ENCODE data around the gene GTPBP6. TPM values are rescaled to one million over a fixed set of nuclear protein-coding genes. Genes with fewer than 3 reads are reported as not detected.
"Not testable (repeated sequence)": the region's sequence is repeated elsewhere in the genome, so short reads cannot be mapped to it uniquely, and the experiment has no call there.

Gene GTPBP6
- total RNA-seq, 4 donors from 2014 or later, result 35.3 to 53.5 (median 46.3) TPM

DNA sequence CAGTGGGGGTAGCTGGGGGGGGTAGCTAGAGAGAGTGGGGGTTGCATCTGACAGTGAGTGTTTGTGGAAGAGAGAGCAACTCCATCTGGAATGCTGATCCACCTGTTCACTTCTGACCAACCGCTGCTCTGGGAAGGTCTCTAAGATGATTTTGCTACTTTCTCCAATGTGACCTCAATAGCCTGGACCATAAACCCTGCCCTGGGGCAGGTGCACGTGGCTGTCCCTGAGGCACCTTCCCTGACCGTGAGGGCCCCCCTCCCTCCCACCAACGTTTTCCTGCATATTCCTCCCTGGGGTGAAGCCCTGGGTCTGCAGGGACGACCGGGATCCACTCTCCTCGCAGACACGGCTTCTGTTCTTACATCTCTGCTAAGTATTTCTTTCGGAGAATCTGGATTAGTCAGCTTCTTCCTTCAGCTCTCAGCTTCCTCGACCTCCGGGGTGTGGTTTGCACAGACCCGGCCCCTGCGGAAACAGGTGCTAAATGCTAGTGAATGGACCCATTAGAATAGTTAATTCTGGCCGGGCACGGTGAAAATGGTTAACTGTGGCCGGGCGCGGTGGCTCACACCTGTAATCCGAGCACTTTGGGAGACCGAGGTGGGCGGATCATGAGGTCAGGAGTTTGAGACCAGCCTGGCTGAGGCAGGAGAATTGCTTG, 58.8 kb downstream of the GTPBP6 start:
- no peak for ATAC-seq
- peaks cover 0 to 4% (median 0%) of the 10 kb centered on the region in 3 donors for H3K4me1 ChIP-seq
- WGBS, 2 donors (ENCODE audit: low coverage in 1 of 2), result 41 to 64% methylated on average over 4 to 6 of the region's 21 CpGs

GRCh38 chrX:258291-259040, 60.1 kb downstream of the GTPBP6 start:
- TF ChIP-seq, protein P1, sequence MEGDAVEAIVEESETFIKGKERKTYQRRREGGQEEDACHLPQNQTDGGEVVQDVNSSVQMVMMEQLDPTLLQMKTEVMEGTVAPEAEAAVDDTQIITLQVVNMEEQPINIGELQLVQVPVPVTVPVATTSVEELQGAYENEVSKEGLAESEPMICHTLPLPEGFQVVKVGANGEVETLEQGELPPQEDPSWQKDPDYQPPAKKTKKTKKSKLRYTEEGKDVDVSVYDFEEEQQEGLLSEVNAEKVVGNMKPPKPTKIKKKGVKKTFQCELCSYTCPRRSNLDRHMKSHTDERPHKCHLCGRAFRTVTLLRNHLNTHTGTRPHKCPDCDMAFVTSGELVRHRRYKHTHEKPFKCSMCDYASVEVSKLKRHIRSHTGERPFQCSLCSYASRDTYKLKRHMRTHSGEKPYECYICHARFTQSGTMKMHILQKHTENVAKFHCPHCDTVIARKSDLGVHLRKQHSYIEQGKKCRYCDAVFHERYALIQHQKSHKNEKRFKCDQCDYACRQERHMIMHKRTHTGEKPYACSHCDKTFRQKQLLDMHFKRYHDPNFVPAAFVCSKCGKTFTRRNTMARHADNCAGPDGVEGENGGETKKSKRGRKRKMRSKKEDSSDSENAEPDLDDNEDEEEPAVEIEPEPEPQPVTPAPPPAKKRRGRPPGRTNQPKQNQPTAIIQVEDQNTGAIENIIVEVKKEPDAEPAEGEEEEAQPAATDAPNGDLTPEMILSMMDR (IDR thresholded peaks at IDR 0.05), result no peak
- no peak for TF ChIP-seq POLR2A (IDR thresholded peaks at IDR 0.05)
- no peaks in the 10 kb centered on the region for H3K9me3 ChIP-seq
- H3K27me3 ChIP-seq, result peaks cover 13% of the 10 kb centered on the region
- no peaks in the 10 kb centered on the region for H3K36me3 ChIP-seq
- WGBS, 2 donors (ENCODE audit: low coverage in 1 of 2), result 38% methylated on average over 1 of the region's 8 CpGs; no CpG with 5 or more reads in 1 of the 2 donors
- no peak overlapping the region for H3K27ac ChIP-seq
- ATAC-seq, result no peak
- peaks cover 0 to 4% (median 0%) of the 10 kb centered on the region in 3 donors for H3K4me1 ChIP-seq
- H3K4me3 ChIP-seq, result no peak overlapping the region

More for the DNA sequence above, 58.8 kb downstream of the GTPBP6 start:
- Histone ChIP-seq H3K27me3 (peaks cover 13% of the 10 kb centered on the region), H3K36me3 (no peaks in the 10 kb centered on the region), H3K27ac (no peak overlapping the region), H3K4me3 (no peak overlapping the region), H3K9me3 (no peaks in the 10 kb centered on the region)
- TF ChIP-seq, protein P1 (IDR thresholded peaks at IDR 0.05), result no peak

GRCh38 chrX:257681-258289, 60.8 kb downstream of the GTPBP6 start:
- TF ChIP-seq, protein P1 (IDR thresholded peaks at IDR 0.05), result no peak
- no peak for TF ChIP-seq EP300 (IDR thresholded peaks at IDR 0.05)
- no peak for TF ChIP-seq POLR2AphosphoS5 (IDR thresholded peaks at IDR 0.05)
- no peak for TF ChIP-seq POLR2A (IDR thresholded peaks at IDR 0.05)
- peaks cover 0 to 4% (median 0%) of the 10 kb centered on the region in 3 donors for H3K4me1 ChIP-seq
- no peaks in the 10 kb centered on the region for H3K36me3 ChIP-seq
- H3K27ac ChIP-seq, result no peak overlapping the region
- no peaks in the 10 kb centered on the region for H3K9me3 ChIP-seq
- no peak for ATAC-seq
- 68 to 69% methylated on average over 3 to 9 of the region's 21 CpGs for WGBS, 2 donors (ENCODE audit: low coverage in 1 of 2)
- H3K27me3 ChIP-seq, result peaks cover 13% of the 10 kb centered on the region
- H3K4me3 ChIP-seq, result no peak overlapping the region

- peaks cover 13% of the 10 kb centered on the region for H3K27me3 ChIP-seq
- not testable (repeated sequence) for H3K4me1 ChIP-seq, H3K36me3 ChIP-seq, H3K4me3 ChIP-seq, H3K27ac ChIP-seq, H3K9me3 ChIP-seq, ATAC-seq
- 88 to 93% methylated on average over 7 to 8 of the region's 14 CpGs for WGBS, 2 donors (ENCODE audit: low coverage in 1 of 2)
Observed at GRCh38 chrX:257054-257453, 61.5 kb downstream of the GTPBP6 start.

- Histone ChIP-seq H3K4me3 (no peak overlapping the region), H3K4me1 (peaks cover 0 to under 1% (median 0%) of the 10 kb centered on the region in 3 donors), H3K36me3 (no peaks in the 10 kb centered on the region), H3K27ac (no peak overlapping the region), H3K27me3 (peaks cover 13% of the 10 kb centered on the region), H3K9me3 (no peaks in the 10 kb centered on the region)
- no peak for ATAC-seq
- WGBS, 2 donors (ENCODE audit: low coverage in 1 of 2), result 78 to 89% methylated on average over 1 to 3 of the region's 28 CpGs
- TF ChIP-seq POLR2AphosphoS5 (IDR thresholded peaks at IDR 0.05) (no peak), POLR2A (IDR thresholded peaks at IDR 0.05) (no peak), EP300 (IDR thresholded peaks at IDR 0.05) (no peak)
- TF ChIP-seq, protein P1 (IDR thresholded peaks at IDR 0.05), result no peak
Observed at GRCh38 chrX:255923-256331, 62.7 kb downstream of the GTPBP6 start.

Other genes starting within 250 kb of the GTPBP6 start
- 1 to 10 TPM; 1.1 to 8.8 (median 6.0) TPM for gene PLCXD1, start 37.4 kb downstream of the GTPBP6 start, total RNA-seq
- gene PPP2R3B, start 68.1 kb upstream of the GTPBP6 start, total RNA-seq, result 1 to 10 TPM; 3.8 to 6.5 (median 5.1) TPM

Measured in gastroesophageal sphincter (tissue), 4 donors.